ENCODE measurements around the gene RDH13.

- TF ChIP-seq, protein P1, sequence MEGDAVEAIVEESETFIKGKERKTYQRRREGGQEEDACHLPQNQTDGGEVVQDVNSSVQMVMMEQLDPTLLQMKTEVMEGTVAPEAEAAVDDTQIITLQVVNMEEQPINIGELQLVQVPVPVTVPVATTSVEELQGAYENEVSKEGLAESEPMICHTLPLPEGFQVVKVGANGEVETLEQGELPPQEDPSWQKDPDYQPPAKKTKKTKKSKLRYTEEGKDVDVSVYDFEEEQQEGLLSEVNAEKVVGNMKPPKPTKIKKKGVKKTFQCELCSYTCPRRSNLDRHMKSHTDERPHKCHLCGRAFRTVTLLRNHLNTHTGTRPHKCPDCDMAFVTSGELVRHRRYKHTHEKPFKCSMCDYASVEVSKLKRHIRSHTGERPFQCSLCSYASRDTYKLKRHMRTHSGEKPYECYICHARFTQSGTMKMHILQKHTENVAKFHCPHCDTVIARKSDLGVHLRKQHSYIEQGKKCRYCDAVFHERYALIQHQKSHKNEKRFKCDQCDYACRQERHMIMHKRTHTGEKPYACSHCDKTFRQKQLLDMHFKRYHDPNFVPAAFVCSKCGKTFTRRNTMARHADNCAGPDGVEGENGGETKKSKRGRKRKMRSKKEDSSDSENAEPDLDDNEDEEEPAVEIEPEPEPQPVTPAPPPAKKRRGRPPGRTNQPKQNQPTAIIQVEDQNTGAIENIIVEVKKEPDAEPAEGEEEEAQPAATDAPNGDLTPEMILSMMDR (IDR thresholded peaks at IDR 0.05; ENCODE audit: control extremely low read depth in 1 of 3, insufficient read depth in 1 of 3, low read depth in 1 of 3, low read length in 3 of 3) = no peak
- TF ChIP-seq POLR2A (IDR thresholded peaks at IDR 0.05; ENCODE audit: control extremely low read depth in 1 of 2, low read depth in 2 of 2, low read length in 2 of 2) = no peak
- TF ChIP-seq KDM5A (IDR thresholded peaks at IDR 0.05; ENCODE audit: low read length) = no peak
- TF ChIP-seq RFX5 (IDR thresholded peaks at IDR 0.05; ENCODE audit: borderline replicate concordance, low read depth, low read length) = no peak
- TF ChIP-seq USF2 (IDR thresholded peaks at IDR 0.05; ENCODE audit: low read length) = no peak
- no peak for TF ChIP-seq KDM1A (IDR thresholded peaks at IDR 0.05; ENCODE audit: borderline replicate concordance, low read length)
- TF ChIP-seq BCL11A (IDR thresholded peaks at IDR 0.05; ENCODE audit: low read depth in 2 of 2, low read length in 2 of 2) = no peak
These were observed 62.2 kb downstream of the RDH13 start for GRCh38 chr19:55000761-55001160.
